Caco-2 (cell line): ENCODE data around the gene S100PBP. TPM values are rescaled to one million over a fixed set of nuclear protein-coding genes. Genes with fewer than 3 reads are reported as not detected.

Experiments used
- BruUV-seq: library from RNA; stranded (reverse); fragments of 400-500 nt; replicated peaks from 2 replicates; lab custom pipeline; 2021; lab: Mats Ljungman, UMichigan
- CTCF ChIA-PET: fragments of 300-600 bp; sonication (Branson Sonifier 250); formaldehyde crosslinking; loops from one replicate; lab custom pipeline; 2022; ENCODE audit warnings: antibody characterized with exemption; lab: Charles Lee
- POLR2A ChIA-PET: fragments of 300-600 bp; sonication (Branson Sonifier 250); formaldehyde crosslinking; loops from one replicate; lab custom pipeline; 2022; ENCODE audit warnings: antibody characterized with exemption; lab: Charles Lee
- DNase-seq, 2 experiments: peaks; one replicate each; pipeline versions ENCODE4 v3.0.0 to v3.0.0-alpha.2; 2020 to 2022
- H3K27me3 ChIP-seq: replicated peaks from 2 replicates; pipeline ENCODE4 v1.6.0; 2011; ENCODE audit warnings: low read length; ENCODE audit not compliant: control insufficient read depth, insufficient read depth
- H3K36me3 ChIP-seq: 2 replicates; pipeline ENCODE4 v1.5.1; 2011; ENCODE audit warnings: low read length; ENCODE audit not compliant: control insufficient read depth, insufficient read depth
- H3K4me1 ChIP-seq: fragments of 250-450 bp; sonication (Bioruptor Pico); 2 replicates; pipeline ENCODE4 v1.5.1; 2020; ENCODE audit warnings: mild to moderate bottlenecking
- H3K4me3 ChIP-seq: 2 replicates; pipeline ENCODE4 v1.5.1; 2011; ENCODE audit warnings: low read depth, mild to moderate bottlenecking, control low read depth, low read length
- H3K9me3 ChIP-seq: fragments of 250-450 bp; sonication (Bioruptor Pico); 2 replicates; pipeline ENCODE4 v1.5.1; 2020; ENCODE audit warnings: mild to moderate bottlenecking, moderate library complexity
- H3K27ac Mint-ChIP-seq: one replicate; pipeline ENCODE4 v1.8.0; 2022; ENCODE audit warnings: mixed read lengths; ENCODE audit not compliant: unreplicated experiment
- H3K27me3 Mint-ChIP-seq: one replicate; pipeline ENCODE4 v1.8.0; 2022; ENCODE audit warnings: mixed read lengths; ENCODE audit not compliant: insufficient read depth, unreplicated experiment
- H3K36me3 Mint-ChIP-seq: one replicate; pipeline ENCODE4 v1.8.0; 2022; ENCODE audit warnings: mild to moderate bottlenecking, mixed read lengths; ENCODE audit not compliant: insufficient read depth, unreplicated experiment
- H3K4me1 Mint-ChIP-seq: one replicate; pipeline ENCODE4 v1.8.0; 2022; ENCODE audit warnings: low read depth, mixed read lengths; ENCODE audit not compliant: unreplicated experiment
- H3K4me3 Mint-ChIP-seq: one replicate; pipeline ENCODE4 v1.8.0; 2022; ENCODE audit warnings: mild to moderate bottlenecking, moderate library complexity, mixed read lengths; ENCODE audit not compliant: unreplicated experiment
- H3K9me3 Mint-ChIP-seq: one replicate; pipeline ENCODE4 v1.8.0; 2022; ENCODE audit warnings: mixed read lengths; ENCODE audit not compliant: unreplicated experiment
- CTCF ChIP-seq, 2 experiments: fragments of 200-600 bp in 1 of 2; IDR thresholded peaks; 1 replicate in 1 of 2; 2 replicates in 1 of 2; pipeline versions ENCODE4 v1.5.1 to v1.8.0; 2011 to 2022; ENCODE audit warnings: antibody characterized with exemption in 1 of 2, control low read depth in 1 of 2, inconsistent platforms in 1 of 2, low read depth in 1 of 2, low read length in 1 of 2, mild to moderate bottlenecking in 1 of 2, moderate library complexity in 1 of 2; ENCODE audit not compliant: insufficient read depth in 1 of 2, severe bottlenecking in 1 of 2, unreplicated experiment in 1 of 2
- intact Hi-C: fragments of 100-400 bp; cut with micrococcal nuclease; formaldehyde crosslinking; loops from one replicate; pipeline ENCODE4 v1.10.0; 2022; ENCODE audit not compliant: unreplicated experiment
- total RNA-seq: library from RNA; stranded (reverse); gene quantifications from 2 replicates; pipeline ENCODE4 v1.2.3, GENCODE V29; 2022

S100PBP gene
- total RNA-seq, 1 experiment from 2014 or later = 23.8 TPM

- peak overlapping the region; percentile 73 for H3K4me3 Mint-ChIP-seq
- no peak for TF ChIP-seq CTCF (IDR thresholded peaks at IDR 0.05; ENCODE audit: insufficient read depth in 1 of 2, low read depth in 1 of 2, low read length in 1 of 2, severe bottlenecking in 1 of 2, unreplicated experiment in 1 of 2)
- peaks cover 6% of the 10 kb centered on the region for H3K36me3 Mint-ChIP-seq
- H3K4me1 Mint-ChIP-seq = peaks cover 8% of the 10 kb centered on the region
- H3K27me3 ChIP-seq = no peaks in the 10 kb centered on the region
- CTCF ChIA-PET = no interaction called here
- H3K27me3 Mint-ChIP-seq = no peaks in the 10 kb centered on the region
- BruUV-seq = no TSS peak
- intact Hi-C loops = no loop called here
- POLR2A ChIA-PET = no interaction called here
- no peaks in the 10 kb centered on the region for H3K4me1 ChIP-seq
- no peaks in the 10 kb centered on the region for H3K36me3 ChIP-seq
- DNase-seq = no peak
- no peak overlapping the region for H3K27ac Mint-ChIP-seq
- H3K9me3 ChIP-seq = no peaks in the 10 kb centered on the region
- no peaks in the 10 kb centered on the region for H3K9me3 Mint-ChIP-seq
- H3K4me3 ChIP-seq = no peak overlapping the region
Observed at GRCh38 chr1:32894019-32894600, 76.7 kb downstream of the S100PBP start.

GRCh38 chr1:32894681-32895080 is 77.2 kb downstream of the S100PBP start:
- no peaks in the 10 kb centered on the region for H3K27me3 ChIP-seq
- no peak overlapping the region for H3K4me3 Mint-ChIP-seq
- H3K4me1 Mint-ChIP-seq = peaks cover 8% of the 10 kb centered on the region
- POLR2A ChIA-PET = no interaction called here
- no peaks in the 10 kb centered on the region for H3K9me3 ChIP-seq
- no peak for DNase-seq
- H3K27me3 Mint-ChIP-seq = no peaks in the 10 kb centered on the region
- H3K36me3 Mint-ChIP-seq = peaks cover 6% of the 10 kb centered on the region
- no peak for TF ChIP-seq CTCF (IDR thresholded peaks at IDR 0.05; ENCODE audit: insufficient read depth in 1 of 2, low read depth in 1 of 2, low read length in 1 of 2, severe bottlenecking in 1 of 2, unreplicated experiment in 1 of 2)
- no peaks in the 10 kb centered on the region for H3K36me3 ChIP-seq
- CTCF ChIA-PET = no interaction called here
- no peak overlapping the region for H3K4me3 ChIP-seq
- no peak overlapping the region for H3K27ac Mint-ChIP-seq
- no peaks in the 10 kb centered on the region for H3K4me1 ChIP-seq
- no peaks in the 10 kb centered on the region for H3K9me3 Mint-ChIP-seq
- no TSS peak for BruUV-seq
- intact Hi-C loops = no loop called here

GRCh38 chr1:32895325-32896215 is 78.1 kb downstream of the S100PBP start:
- no peak for DNase-seq
- Mint-ChIP-seq H3K9me3 (no peaks in the 10 kb centered on the region), H3K36me3 (peaks cover 6% of the 10 kb centered on the region), H3K4me1 (peaks cover 8% of the 10 kb centered on the region), H3K27me3 (no peaks in the 10 kb centered on the region), H3K4me3 (no peak overlapping the region), H3K27ac (no peak overlapping the region)
- intact Hi-C loops = no loop called here
- ChIA-PET POLR2A (no interaction called here), CTCF (interaction anchor here (0.6 kb wide), 1 partner anchor 183 kb away, joined by 3 read pairs; no protein-coding TSS in a partner anchor)
- Histone ChIP-seq H3K27me3 (no peaks in the 10 kb centered on the region), H3K9me3 (no peaks in the 10 kb centered on the region), H3K36me3 (no peaks in the 10 kb centered on the region), H3K4me3 (no peak overlapping the region), H3K4me1 (no peaks in the 10 kb centered on the region)
- no TSS peak for BruUV-seq
- no peak for TF ChIP-seq CTCF (IDR thresholded peaks at IDR 0.05; ENCODE audit: insufficient read depth in 1 of 2, low read depth in 1 of 2, low read length in 1 of 2, severe bottlenecking in 1 of 2, unreplicated experiment in 1 of 2)
